Uterus (tissue), 4 donors: ENCODE results near the gene BTLA. TPM values are rescaled to one million over a fixed set of nuclear protein-coding genes. Genes with fewer than 3 reads are reported as not detected.
"Not testable (repeated sequence)": the region's sequence is repeated elsewhere in the genome, so short reads cannot be mapped to it uniquely, and the experiment has no call there.

Source experiments
- DNase-seq, 2 donors: peaks; one replicate each; pipeline ENCODE4 v3.0.0-alpha.2; 2019 to 2020
- H3K27ac ChIP-seq, 2 donors: fragments of 200-600 bp; sonication (generic); 1 replicate in 1 of 2; 2 replicates in 1 of 2; pipeline ENCODE4 v1.5.1; 2016 to 2018
- H3K27me3 ChIP-seq, 2 donors: fragments of 200-600 bp; sonication (generic); one replicate each; pipeline ENCODE4 v1.5.1; 2018 to 2019; ENCODE audit warnings: control low read depth in 1 of 2
- H3K36me3 ChIP-seq, 2 donors: fragments of 200-600 bp; sonication (generic); one replicate each; pipeline ENCODE4 v1.5.1; 2019; ENCODE audit warnings: control low read depth in 1 of 2
- H3K4me1 ChIP-seq, 2 donors: fragments of 200-600 bp; sonication (generic); one replicate each; pipeline ENCODE4 v1.5.1; 2018 to 2019; ENCODE audit warnings: control low read depth in 1 of 2
- H3K4me3 ChIP-seq, 2 donors: fragments of 200-600 bp; sonication (generic); 1 replicate in 1 of 2; 2 replicates in 1 of 2; pipeline ENCODE4 v1.5.1; 2018 to 2019; ENCODE audit warnings: mild to moderate bottlenecking in 1 of 2
- H3K9me3 ChIP-seq, 2 donors: fragments of 200-600 bp; sonication (generic); one replicate each; pipeline ENCODE4 v1.5.1; 2019; ENCODE audit warnings: control low read depth in 1 of 2
- CTCF ChIP-seq, 4 experiments: fragments of 200-600 bp in 2 of 4; fragments of 450-650 bp in 2 of 4; sonication (generic) in 2 of 4; IDR thresholded peaks; one replicate each; pipeline ENCODE4 v1.5.1; 2016 to 2019; ENCODE audit warnings: antibody characterized with exemption in 4 of 4, mild to moderate bottlenecking in 2 of 4, moderate library complexity in 1 of 4
- POLR2A ChIP-seq, 2 donors: fragments of 450-650 bp; IDR thresholded peaks; one replicate each; pipeline ENCODE4 v1.6.1; 2016; ENCODE audit warnings: antibody characterized with exemption in 2 of 2, mild to moderate bottlenecking in 1 of 2, moderate library complexity in 1 of 2
- intact Hi-C: fragments of 100-400 bp; cut with DNase I; formaldehyde crosslinking; loops from one replicate; pipeline ENCODE4 v1.15.1; 2023; ENCODE audit warnings: low total_unique reads
- total RNA-seq, 4 donors: library from RNA; depleted of rRNA in 3 of 4; stranded (reverse); fragments of >200 nt in 3 of 4; gene quantifications; one replicate each; pipeline versions ENCODE4 v1.1.0 to v1.2.4, GENCODE V29; 2014 to 2023
- donor health status: DM: yes; HTN: yes; CAD: no.

The BTLA gene
- total RNA-seq, 4 donors from 2014 or later, result 0.62 to 0.70 TPM; not detected in 2

- intact Hi-C loops, result no loop called here
- Histone ChIP-seq H3K36me3 (no peaks in the 10 kb centered on the region), H3K9me3 (no peaks in the 10 kb centered on the region), H3K27ac (no peak overlapping the region), H3K27me3 (no peaks in the 10 kb centered on the region), H3K4me3 (no peak overlapping the region), H3K4me1 (no peaks in the 10 kb centered on the region)
- TF ChIP-seq POLR2A (IDR thresholded peaks at IDR 0.05) (no peak), CTCF (IDR thresholded peaks at IDR 0.05) (no peak)
- DNase-seq, result no peak
These were observed 31.3 kb upstream of the BTLA start for GRCh38 chr3:112530573-112530972.

GRCh38 chr3:112524127-112524526 is 24.9 kb upstream of the BTLA start:
- not testable (repeated sequence) for DNase-seq, H3K27ac ChIP-seq, H3K9me3 ChIP-seq, H3K36me3 ChIP-seq, H3K4me1 ChIP-seq, H3K27me3 ChIP-seq, H3K4me3 ChIP-seq
- intact Hi-C loops, result loop anchor here (10.0 kb wide), 1 partner anchor 199 kb away; no protein-coding TSS in a partner anchor

GRCh38 chr3:112519424-112520001 is 20.2 kb upstream of the BTLA start:
- no peak overlapping the region for H3K4me3 ChIP-seq
- no peaks in the 10 kb centered on the region for H3K36me3 ChIP-seq
- no peaks in the 10 kb centered on the region for H3K27me3 ChIP-seq
- H3K9me3 ChIP-seq, result no peaks in the 10 kb centered on the region
- TF ChIP-seq POLR2A (IDR thresholded peaks at IDR 0.05) (no peak), CTCF (IDR thresholded peaks at IDR 0.05) (peak; percentile 61 to 86 (median 74))
- H3K27ac ChIP-seq, result no peak overlapping the region
- intact Hi-C loops, result loop anchor here (10.0 kb wide), 1 partner anchor 195 kb away; no protein-coding TSS in a partner anchor
- DNase-seq, result peak in 1 of 2 donors; percentile 34
- no peaks in the 10 kb centered on the region for H3K4me1 ChIP-seq

- H3K36me3 ChIP-seq, intact Hi-C loops, H3K27me3 ChIP-seq, H3K4me1 ChIP-seq, H3K27ac ChIP-seq, H3K9me3 ChIP-seq, DNase-seq, H3K4me3 ChIP-seq: not testable (repeated sequence)
These were observed 19.7 kb upstream of the BTLA start for GRCh38 chr3:112518970-112519369.

GRCh38 chr3:112514527-112515128 is 15.4 kb upstream of the BTLA start:
- intact Hi-C loops, result no loop called here
- TF ChIP-seq CTCF (IDR thresholded peaks at IDR 0.05) (no peak), POLR2A (IDR thresholded peaks at IDR 0.05) (no peak)

GRCh38 chr3:112512320-112512719 is 13.0 kb upstream of the BTLA start:
- H3K9me3 ChIP-seq, result no peaks in the 10 kb centered on the region
- no peaks in the 10 kb centered on the region for H3K36me3 ChIP-seq
- intact Hi-C loops, result no loop called here
- H3K27ac ChIP-seq, result no peak overlapping the region
- no peak for DNase-seq
- TF ChIP-seq POLR2A (IDR thresholded peaks at IDR 0.05), result no peak
- TF ChIP-seq CTCF (IDR thresholded peaks at IDR 0.05), result no peak
- no peaks in the 10 kb centered on the region for H3K27me3 ChIP-seq
- H3K4me3 ChIP-seq, result no peak overlapping the region
- H3K4me1 ChIP-seq, result no peaks in the 10 kb centered on the region

More at GRCh38 chr3:112514527-112515128, 15.4 kb upstream of the BTLA start:
- no peak for DNase-seq
- Histone ChIP-seq H3K4me1 (no peaks in the 10 kb centered on the region), H3K9me3 (no peaks in the 10 kb centered on the region), H3K27ac (no peak overlapping the region), H3K36me3 (no peaks in the 10 kb centered on the region), H3K4me3 (no peak overlapping the region), H3K27me3 (no peaks in the 10 kb centered on the region)
